ENCODE results near the gene ACSS3.

The ACSS3 gene

GRCh38 chr12:81070846-81071245 is 7.0 kb upstream of the ACSS3 start:
- no peak for TF ChIP-seq CTCF (IDR thresholded peaks at IDR 0.05; ENCODE audit: low read depth, low read length, missing control alignments)
- H3K27me3 ChIP-seq (replicated peaks): no peaks in the 10 kb centered on the region
- no peaks in the 10 kb centered on the region for H3K36me3 ChIP-seq (replicated peaks)
- in situ Hi-C loops (cut with HindIII; ENCODE audit: low pct_ligation_motif_present, low sequenced_read_pairs): no loop called here
- DNase-seq: no peak
- H3K27ac ChIP-seq: no peak overlapping the region
- no peak overlapping the region for H3K4me3 ChIP-seq (ENCODE audit: low read depth, low read length)

GRCh38 chr12:81075539-81075938 is 2.3 kb upstream of the ACSS3 start:
- in situ Hi-C loops (cut with HindIII; ENCODE audit: low pct_ligation_motif_present, low sequenced_read_pairs): no loop called here
- DNase-seq: no peak
- Histone ChIP-seq H3K27ac (no peak overlapping the region), H3K4me3 (ENCODE audit: low read depth, low read length) (no peak overlapping the region), H3K27me3 (replicated peaks) (no peaks in the 10 kb centered on the region), H3K36me3 (replicated peaks) (no peaks in the 10 kb centered on the region)
- TF ChIP-seq CTCF (IDR thresholded peaks at IDR 0.05; ENCODE audit: low read depth, low read length, missing control alignments): no peak

GRCh38 chr12:81077329-81077685 is 572 bp upstream of the ACSS3 start:
- in situ Hi-C loops (cut with HindIII; ENCODE audit: low pct_ligation_motif_present, low sequenced_read_pairs): no loop called here
- Histone ChIP-seq H3K27ac (no peak overlapping the region), H3K27me3 (replicated peaks) (no peaks in the 10 kb centered on the region), H3K36me3 (replicated peaks) (no peaks in the 10 kb centered on the region), H3K4me3 (ENCODE audit: low read depth, low read length) (peak overlapping the region; percentile 71)
- peak; percentile 10 for DNase-seq
- no peak for TF ChIP-seq CTCF (IDR thresholded peaks at IDR 0.05; ENCODE audit: low read depth, low read length, missing control alignments)

GRCh38 chr12:81078469-81079196 is 754 bp downstream of the ACSS3 start:
- H3K36me3 ChIP-seq (replicated peaks): no peaks in the 10 kb centered on the region
- no peaks in the 10 kb centered on the region for H3K27me3 ChIP-seq (replicated peaks)
- H3K4me3 ChIP-seq (ENCODE audit: low read depth, low read length): peak overlapping the region; percentile 71
- in situ Hi-C loops (cut with HindIII; ENCODE audit: low pct_ligation_motif_present, low sequenced_read_pairs): no loop called here
- peak; percentile 55 for DNase-seq
- no peak overlapping the region for H3K27ac ChIP-seq
- TF ChIP-seq CTCF (IDR thresholded peaks at IDR 0.05; ENCODE audit: low read depth, low read length, missing control alignments): no peak

- H3K4me3 ChIP-seq (ENCODE audit: low read depth, low read length): no peak overlapping the region
- no peaks in the 10 kb centered on the region for H3K27me3 ChIP-seq (replicated peaks)
- in situ Hi-C loops (cut with HindIII; ENCODE audit: low pct_ligation_motif_present, low sequenced_read_pairs): no loop called here
- H3K36me3 ChIP-seq (replicated peaks): no peaks in the 10 kb centered on the region
- no peak for TF ChIP-seq CTCF (IDR thresholded peaks at IDR 0.05; ENCODE audit: low read depth, low read length, missing control alignments)
- no peak overlapping the region for H3K27ac ChIP-seq
- no peak for DNase-seq
Measured at GRCh38 chr12:81079280-81080076, 1.6 kb downstream of the ACSS3 start.

All from brain microvascular endothelial cell (primary cell).